ENCODE data around the gene HLA-DOB.

HLA-DOB gene

DNA sequence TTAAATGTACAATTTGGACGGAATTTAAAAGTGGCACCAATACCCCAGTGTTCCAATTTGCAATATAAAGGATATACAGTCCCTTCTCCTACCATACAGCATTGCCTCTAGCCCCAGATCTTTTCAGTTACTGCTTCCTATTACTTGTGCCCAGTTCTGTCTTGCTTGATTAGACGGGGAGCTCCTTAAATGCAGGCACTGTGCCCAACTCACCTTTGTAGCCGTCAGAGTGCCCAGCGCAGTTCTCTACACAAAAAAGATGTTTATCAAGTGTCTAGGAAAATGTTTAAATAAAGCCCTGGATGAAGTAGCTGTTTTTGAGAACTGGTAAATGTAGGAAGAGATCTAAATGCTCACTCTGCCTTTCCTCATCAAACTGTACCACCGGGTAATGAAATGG lies 14.1 kb upstream of the HLA-DOB start:
- H3K4me3 ChIP-seq (ENCODE audit: low read depth, low read length): no peak overlapping the region
- in situ Hi-C loops (cut with HindIII; ENCODE audit: low sequenced_read_pairs): no loop called here
- TF ChIP-seq, protein P1, sequence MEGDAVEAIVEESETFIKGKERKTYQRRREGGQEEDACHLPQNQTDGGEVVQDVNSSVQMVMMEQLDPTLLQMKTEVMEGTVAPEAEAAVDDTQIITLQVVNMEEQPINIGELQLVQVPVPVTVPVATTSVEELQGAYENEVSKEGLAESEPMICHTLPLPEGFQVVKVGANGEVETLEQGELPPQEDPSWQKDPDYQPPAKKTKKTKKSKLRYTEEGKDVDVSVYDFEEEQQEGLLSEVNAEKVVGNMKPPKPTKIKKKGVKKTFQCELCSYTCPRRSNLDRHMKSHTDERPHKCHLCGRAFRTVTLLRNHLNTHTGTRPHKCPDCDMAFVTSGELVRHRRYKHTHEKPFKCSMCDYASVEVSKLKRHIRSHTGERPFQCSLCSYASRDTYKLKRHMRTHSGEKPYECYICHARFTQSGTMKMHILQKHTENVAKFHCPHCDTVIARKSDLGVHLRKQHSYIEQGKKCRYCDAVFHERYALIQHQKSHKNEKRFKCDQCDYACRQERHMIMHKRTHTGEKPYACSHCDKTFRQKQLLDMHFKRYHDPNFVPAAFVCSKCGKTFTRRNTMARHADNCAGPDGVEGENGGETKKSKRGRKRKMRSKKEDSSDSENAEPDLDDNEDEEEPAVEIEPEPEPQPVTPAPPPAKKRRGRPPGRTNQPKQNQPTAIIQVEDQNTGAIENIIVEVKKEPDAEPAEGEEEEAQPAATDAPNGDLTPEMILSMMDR (IDR thresholded peaks at IDR 0.05; ENCODE audit: low read depth, low read length): no peak
- no peak for DNase-seq (ENCODE audit: low read depth, low spot score)

DNA sequence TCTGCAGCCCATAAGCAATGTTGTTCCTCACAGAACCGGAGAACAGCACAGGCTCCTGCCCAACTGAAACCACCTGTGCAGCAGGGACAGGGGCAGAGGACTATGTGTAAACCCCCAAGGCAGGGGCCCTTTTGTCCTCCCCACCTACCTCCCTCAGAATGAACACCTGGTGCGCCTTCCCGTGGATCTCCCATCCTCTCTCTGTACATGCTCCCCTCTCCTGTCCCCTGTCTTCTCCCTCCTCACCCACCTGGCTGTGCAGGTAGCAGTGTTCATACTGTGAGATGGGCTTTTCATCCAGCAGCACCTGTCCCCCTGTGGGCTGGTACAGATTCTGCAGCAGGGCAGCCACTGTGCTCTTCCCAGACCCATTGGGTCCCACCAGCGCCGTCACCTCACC lies 13.2 kb upstream of the HLA-DOB start:
- no peak overlapping the region for H3K4me3 ChIP-seq (ENCODE audit: low read depth, low read length)
- TF ChIP-seq, protein P1 (IDR thresholded peaks at IDR 0.05; ENCODE audit: low read depth, low read length): no peak
- in situ Hi-C loops (cut with HindIII; ENCODE audit: low sequenced_read_pairs): no loop called here
- DNase-seq (ENCODE audit: low read depth, low spot score): no peak

DNA sequence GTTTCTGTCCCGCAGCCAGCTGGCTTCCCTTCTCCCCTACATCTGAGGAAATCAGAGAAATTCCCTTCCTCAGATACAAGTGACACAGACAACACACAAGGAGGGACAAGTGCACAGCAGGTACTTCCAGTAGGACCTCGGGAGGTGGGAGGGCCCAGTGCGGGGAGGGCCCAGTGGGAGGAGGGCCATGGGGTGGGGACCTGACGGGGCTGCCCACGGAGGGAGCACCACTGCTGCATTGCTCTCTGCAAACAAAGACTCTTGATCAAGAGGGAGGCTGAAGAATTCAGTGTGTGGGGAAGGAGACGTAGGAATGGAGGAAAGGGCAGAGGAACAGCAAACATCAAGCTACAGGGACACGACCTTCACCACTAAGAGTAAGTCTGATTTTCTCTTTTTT lies 12.7 kb upstream of the HLA-DOB start:
- in situ Hi-C loops (cut with HindIII; ENCODE audit: low sequenced_read_pairs): no loop called here
- TF ChIP-seq, protein P1 (IDR thresholded peaks at IDR 0.05; ENCODE audit: low read depth, low read length): no peak
- H3K4me3 ChIP-seq (ENCODE audit: low read depth, low read length): no peak overlapping the region
- no peak for DNase-seq (ENCODE audit: low read depth, low spot score)

DNA sequence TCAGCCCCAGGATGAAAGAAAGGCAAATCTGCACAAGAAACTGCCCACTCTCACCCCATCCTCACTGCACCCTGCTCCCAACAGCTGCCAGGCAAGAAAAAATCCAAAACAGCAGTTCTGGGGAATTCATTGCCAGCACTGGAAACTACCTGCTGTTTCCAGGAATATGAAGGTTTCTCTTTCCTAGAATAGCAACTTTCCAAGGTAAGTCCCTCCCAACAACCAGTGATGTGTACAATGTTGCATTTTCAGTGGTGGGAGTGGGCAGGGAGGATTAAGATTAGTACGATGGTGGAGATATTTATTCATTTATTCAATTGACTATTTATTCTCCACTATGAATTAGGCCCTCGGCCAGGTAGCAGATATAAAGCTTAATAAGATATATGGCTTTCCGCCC lies 10.2 kb upstream of the HLA-DOB start:
- in situ Hi-C loops (cut with HindIII; ENCODE audit: low sequenced_read_pairs): no loop called here
- no peak for DNase-seq (ENCODE audit: low read depth, low spot score)
- TF ChIP-seq, protein P1 (IDR thresholded peaks at IDR 0.05; ENCODE audit: low read depth, low read length): no peak
- no peak overlapping the region for H3K4me3 ChIP-seq (ENCODE audit: low read depth, low read length)

DNA sequence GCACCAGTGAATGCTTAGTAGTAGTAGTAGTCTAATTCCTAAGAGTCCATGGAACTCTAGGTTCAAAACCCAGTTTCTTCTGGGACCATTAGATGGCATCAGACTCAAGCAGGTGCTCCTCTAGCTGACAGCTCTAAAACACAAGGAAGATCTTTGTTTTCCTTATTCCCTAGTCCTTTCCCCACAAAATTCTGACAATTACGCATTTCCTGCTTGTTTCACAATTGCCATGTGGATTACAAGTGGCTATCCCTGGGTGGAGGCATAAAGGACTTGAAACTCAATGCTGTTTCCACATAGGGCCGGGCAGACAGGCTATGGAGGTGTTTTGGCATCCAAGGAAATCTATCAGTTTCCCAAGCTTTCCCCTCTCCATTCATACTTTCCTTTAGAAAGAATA lies 9.2 kb upstream of the HLA-DOB start:
- no peak overlapping the region for H3K4me3 ChIP-seq (ENCODE audit: low read depth, low read length)
- in situ Hi-C loops (cut with HindIII; ENCODE audit: low sequenced_read_pairs): no loop called here
- DNase-seq (ENCODE audit: low read depth, low spot score): peak; percentile 29
- TF ChIP-seq, protein P1 (IDR thresholded peaks at IDR 0.05; ENCODE audit: low read depth, low read length): peak; percentile 39

DNA sequence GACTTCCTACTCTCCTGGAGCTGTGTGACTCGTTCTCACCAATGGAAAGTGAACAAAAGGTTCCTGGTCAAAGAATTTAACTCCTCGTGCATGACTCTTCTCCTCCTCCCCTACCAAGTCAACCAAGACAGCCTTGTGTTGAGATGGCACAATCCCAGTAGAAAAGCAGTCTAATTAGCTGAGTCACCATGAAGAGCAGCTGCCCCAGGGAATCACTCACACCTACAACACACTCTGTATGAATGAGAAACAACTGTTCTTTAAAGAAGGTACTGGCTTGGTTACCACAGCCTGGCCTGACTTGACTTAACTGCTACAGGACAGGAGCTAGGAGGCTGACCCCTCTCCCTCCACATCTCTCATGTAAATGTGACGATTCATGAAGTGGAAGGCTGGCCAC lies 2.9 kb upstream of the HLA-DOB start:
- no peak overlapping the region for H3K4me3 ChIP-seq (ENCODE audit: low read depth, low read length)
- in situ Hi-C loops (cut with HindIII; ENCODE audit: low sequenced_read_pairs): no loop called here
- TF ChIP-seq, protein P1 (IDR thresholded peaks at IDR 0.05; ENCODE audit: low read depth, low read length): no peak
- DNase-seq (ENCODE audit: low read depth, low spot score): peak; percentile 55

DNA sequence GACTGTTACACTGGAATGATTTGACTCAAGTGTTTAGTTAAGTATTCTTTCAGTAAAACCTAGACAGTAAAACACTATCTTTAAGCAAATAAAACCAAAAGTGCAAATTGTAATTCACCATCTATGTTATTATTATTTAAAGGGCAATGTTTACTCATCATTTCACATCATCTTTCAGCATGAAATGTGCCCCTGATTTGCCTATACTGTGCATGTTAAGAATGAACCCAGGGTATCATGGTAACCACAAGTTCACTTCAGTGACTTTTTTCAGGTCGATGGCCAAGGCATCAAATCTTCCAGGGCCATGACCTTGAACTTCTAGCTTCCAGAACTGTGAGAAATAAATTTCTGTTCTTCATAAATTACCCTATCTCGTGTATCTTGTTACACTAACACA lies 2.1 kb upstream of the HLA-DOB start:
- TF ChIP-seq, protein P1 (IDR thresholded peaks at IDR 0.05; ENCODE audit: low read depth, low read length): no peak
- no peak for DNase-seq (ENCODE audit: low read depth, low spot score)
- in situ Hi-C loops (cut with HindIII; ENCODE audit: low sequenced_read_pairs): no loop called here
- no peak overlapping the region for H3K4me3 ChIP-seq (ENCODE audit: low read depth, low read length)
